ENCODE data around the gene GH1. TPM values are rescaled to one million over a fixed set of nuclear protein-coding genes. Genes with fewer than 3 reads are reported as not detected.

Gene GH1
- total RNA-seq, 1 donor from 2014 or later: not detected

DNA sequence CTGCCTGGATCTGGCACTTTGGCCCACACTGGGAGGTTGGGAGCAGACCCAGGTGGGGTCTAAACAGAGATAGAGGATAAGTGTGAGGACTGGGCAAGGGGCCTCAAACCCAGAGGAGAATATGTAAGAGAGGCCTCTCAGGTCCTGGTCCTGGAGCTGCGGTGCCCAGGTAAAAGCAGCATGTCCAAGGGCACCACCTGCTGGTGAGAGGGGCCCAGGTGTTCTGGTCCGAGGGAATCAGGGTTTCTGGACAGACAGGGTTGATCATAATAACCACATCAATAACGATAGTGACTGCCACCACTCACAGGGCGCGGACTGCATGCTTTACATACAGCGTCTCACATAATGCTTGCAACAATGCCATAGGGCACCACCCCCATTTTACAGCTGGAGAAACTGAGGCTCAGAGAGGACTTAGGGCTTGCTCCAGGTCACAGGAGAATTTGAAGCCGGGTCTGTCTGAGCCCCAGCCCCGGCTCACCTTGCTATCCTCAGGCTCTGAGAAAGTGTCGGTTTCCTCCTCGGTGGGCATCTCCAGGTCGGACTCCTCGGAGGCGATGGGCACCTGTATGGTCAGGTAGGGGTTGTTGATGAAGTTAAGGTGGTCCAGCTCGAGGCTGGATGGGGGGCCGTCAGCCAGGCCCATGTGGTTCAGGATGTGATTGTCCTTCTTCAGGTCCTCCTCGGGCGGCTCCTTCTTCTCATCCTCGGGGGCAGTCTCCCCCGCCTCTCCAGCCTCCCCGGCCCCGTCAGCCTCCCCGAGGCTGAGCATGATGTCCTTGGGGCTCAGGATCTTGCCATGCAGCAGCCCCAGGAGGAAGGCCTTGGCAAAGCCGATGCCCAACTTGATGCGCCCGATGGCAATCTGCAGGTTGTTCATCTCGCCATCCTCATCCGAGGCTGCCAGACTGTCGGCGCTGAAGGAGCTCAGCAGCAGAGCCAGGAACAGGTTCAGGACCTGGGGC, 32.6 kb upstream of the GH1 start:
- H3K27me3 Mint-ChIP-seq: no peaks in the 10 kb centered on the region
- no peaks in the 10 kb centered on the region for H3K9me3 Mint-ChIP-seq
- peaks cover 23% of the 10 kb centered on the region for H3K4me1 Mint-ChIP-seq
- H3K36me3 Mint-ChIP-seq (ENCODE audit: low read depth): no peaks in the 10 kb centered on the region
- H3K4me3 Mint-ChIP-seq: no peak overlapping the region
- intact Hi-C loops (cut with micrococcal nuclease): no loop called here
- peak; percentile 75 for DNase-seq
- H3K27ac Mint-ChIP-seq: no peak overlapping the region

DNA sequence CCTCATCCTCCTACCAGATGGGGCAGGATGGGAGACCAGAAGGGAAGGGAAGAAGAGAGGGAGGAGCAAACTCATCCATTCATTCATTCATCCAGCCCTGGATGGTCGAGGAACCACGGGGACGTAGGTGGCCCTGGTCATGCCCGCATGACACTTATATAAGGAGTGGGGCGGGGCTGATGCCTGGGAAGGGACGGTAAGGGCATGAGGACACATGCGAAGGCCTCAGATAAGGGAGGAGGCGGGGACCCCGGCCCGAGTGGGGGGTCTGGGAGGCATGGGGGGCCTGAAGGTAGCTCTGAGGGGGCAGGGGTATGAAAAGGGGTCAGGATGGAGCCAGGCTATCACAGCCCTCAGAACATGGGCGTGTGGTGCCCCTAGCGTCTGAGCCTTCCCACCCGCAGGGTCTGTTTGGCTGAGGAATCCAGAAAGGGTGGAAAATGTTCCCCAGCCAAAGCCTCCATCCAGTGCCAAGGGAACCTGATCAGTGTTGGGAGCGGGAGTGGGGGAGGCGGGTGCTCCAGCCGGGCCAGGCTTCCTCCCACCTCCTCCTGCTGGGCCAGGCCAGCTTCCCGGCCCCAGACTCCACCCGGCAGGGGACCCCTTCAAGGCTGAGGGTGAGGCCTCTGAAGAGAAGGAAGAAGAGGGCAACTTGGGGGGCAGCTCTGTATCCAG, 31.1 kb upstream of the GH1 start:
- H3K4me3 Mint-ChIP-seq: no peak overlapping the region
- no peak for DNase-seq

DNA sequence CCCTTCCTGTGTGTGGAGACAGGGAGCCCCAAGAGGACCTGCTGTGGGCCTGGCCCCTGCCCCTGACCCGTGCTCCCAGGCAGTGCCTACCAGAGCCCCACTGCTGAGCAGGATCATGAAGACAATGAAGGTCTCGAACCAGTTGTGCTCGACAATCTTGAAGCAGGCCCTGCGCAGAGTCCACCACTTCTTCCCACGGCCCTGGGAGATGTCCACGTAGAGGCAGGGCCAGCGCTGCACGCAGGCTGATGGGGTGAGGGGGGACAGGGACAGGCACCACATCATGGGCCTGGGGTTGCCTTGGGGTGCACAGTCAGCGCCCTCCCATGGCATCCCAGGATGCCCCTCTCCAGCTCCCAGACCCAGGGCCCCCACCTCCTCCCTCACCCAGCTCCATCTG, 29.9 kb upstream of the GH1 start:
- Mint-ChIP-seq H3K4me1 (peaks cover 14% of the 10 kb centered on the region), H3K27me3 (peaks cover 2% of the 10 kb centered on the region), H3K9me3 (no peaks in the 10 kb centered on the region), H3K4me3 (no peak overlapping the region), H3K27ac (no peak overlapping the region), H3K36me3 (ENCODE audit: low read depth) (no peaks in the 10 kb centered on the region)
- DNase-seq: no peak
- intact Hi-C loops (cut with micrococcal nuclease): no loop called here

More for the DNA sequence above, 31.1 kb upstream of the GH1 start:
- no peaks in the 10 kb centered on the region for H3K9me3 Mint-ChIP-seq
- no peak overlapping the region for H3K27ac Mint-ChIP-seq
- H3K36me3 Mint-ChIP-seq (ENCODE audit: low read depth): no peaks in the 10 kb centered on the region
- peaks cover 23% of the 10 kb centered on the region for H3K4me1 Mint-ChIP-seq
- peaks cover 2% of the 10 kb centered on the region for H3K27me3 Mint-ChIP-seq
- intact Hi-C loops (cut with micrococcal nuclease): no loop called here

DNA sequence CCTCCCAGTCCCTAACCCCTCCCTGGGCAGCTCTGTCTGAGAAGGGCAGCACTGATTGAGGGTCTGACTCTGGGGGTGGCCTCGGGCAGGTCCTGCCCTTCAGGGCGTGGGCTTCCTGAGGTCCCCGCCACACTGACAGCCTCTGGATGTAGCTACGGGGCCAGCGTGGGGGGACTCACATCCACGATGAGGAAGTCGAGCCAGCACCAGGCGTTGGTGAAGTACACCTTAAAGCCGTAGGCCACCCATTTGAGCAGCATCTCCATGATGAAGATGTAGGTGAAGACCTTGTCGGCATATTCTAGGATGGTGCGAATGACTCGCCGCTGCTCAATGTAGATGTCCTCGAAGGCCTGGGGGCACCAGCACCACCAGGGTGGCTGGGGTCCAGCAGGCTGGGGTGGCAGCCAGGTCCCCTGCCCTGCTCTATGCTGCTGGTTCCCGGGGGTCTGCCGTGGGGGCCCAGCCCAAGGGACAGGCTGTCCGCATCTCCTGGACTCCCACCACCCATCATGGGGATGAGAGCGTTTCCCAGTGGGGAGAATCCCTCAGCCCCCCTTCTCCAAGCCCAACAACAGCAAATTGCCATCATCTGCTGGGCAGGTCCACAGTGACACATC, 29.2 kb upstream of the GH1 start:
- H3K4me1 Mint-ChIP-seq: peaks cover 14% of the 10 kb centered on the region
- H3K4me3 Mint-ChIP-seq: no peak overlapping the region
- no peak overlapping the region for H3K27ac Mint-ChIP-seq
- intact Hi-C loops (cut with micrococcal nuclease): loop anchor here (2.0 kb wide), 2 partner anchors 13 to 37 kb away; no protein-coding TSS in a partner anchor
- peaks cover 3% of the 10 kb centered on the region for H3K27me3 Mint-ChIP-seq
- DNase-seq: peak; percentile 57
- no peaks in the 10 kb centered on the region for H3K36me3 Mint-ChIP-seq (ENCODE audit: low read depth)
- no peaks in the 10 kb centered on the region for H3K9me3 Mint-ChIP-seq

DNA sequence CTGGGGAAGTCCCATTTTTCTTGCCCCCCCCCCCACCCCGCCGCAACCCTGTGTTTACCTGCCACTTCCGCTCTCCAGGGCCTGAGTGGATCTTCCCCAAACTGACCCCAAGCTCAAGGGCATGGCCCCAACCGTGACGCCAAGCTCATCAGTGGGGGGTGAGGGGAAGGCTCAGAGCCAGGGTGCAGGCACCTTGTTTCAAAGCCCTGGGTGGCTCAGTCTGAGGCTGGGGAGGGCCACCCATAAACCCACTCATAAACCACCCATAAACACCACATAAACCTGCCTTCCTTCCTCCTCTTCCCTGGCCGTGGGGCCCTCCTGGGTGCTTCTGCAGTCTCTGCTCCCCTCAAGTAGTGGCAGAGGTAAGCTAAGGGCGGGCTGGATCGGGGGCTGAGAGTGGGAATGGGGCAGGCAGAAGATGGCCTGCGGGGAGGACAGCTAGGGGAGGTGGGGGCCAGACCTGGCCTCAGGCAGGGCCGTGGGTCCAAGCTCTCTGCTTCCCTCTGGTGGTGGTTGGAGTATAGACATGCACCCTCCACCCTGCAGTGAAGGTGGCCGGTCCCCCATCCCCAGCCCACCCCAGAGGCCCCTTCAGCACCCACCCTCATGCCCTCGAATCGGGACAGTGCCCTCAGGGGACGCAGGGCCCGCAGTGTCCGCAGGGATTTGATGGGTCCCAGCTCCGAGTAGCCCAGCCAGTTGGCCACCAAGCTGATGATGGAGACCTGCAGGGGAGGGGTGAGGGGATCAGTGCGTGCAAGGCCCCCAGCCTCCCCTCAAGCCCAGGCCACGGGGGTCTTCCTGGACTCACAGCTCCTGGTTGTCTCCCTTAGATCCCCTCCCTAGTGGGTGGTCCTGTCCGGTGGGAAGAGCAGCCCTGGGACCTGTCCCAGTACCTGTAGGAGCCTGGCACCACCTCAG, 28.1 kb upstream of the GH1 start:
- H3K4me3 Mint-ChIP-seq: peak overlapping the region; percentile 71
- intact Hi-C loops (cut with micrococcal nuclease): loop anchor here (1.0 to 2.0 kb wide), 5 partner anchors 14 to 187 kb away; partner anchors contain the start of gene CD79B

DNA sequence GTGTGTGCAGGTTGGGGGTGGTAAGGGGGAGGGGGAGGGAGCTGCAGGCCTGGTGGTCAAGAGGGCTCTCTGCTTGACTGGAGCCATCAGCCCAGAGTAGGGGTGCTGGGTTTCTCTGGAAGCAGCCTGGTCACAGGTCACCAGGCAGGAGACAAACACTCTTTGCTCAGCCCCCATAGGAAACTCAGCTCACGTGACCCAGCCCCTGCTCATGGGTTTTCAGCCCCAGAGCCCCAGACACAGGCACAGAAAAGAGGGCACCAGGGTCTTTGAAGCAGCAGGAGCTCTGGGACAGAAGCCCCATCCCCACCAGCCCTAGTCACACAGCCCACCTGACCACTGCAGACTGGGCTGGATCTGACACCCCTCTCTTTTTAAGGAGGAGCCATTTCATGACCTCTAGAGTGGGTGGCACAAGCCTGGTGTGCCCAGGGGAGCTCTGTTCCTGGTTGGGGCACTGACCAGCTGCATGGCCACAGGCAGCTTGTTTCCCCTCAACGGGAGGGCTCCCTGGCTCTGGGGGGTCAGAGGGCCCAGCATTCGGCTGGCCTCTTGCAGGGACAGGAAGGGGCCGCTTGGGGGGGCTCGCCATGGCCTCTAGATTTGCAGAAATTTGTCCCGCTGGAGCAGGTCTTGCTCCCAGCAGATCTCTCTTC, 27.3 kb upstream of the GH1 start:
- Mint-ChIP-seq H3K4me3 (peak overlapping the region; percentile 71), H3K27ac (no peak overlapping the region), H3K9me3 (no peaks in the 10 kb centered on the region), H3K36me3 (ENCODE audit: low read depth) (no peaks in the 10 kb centered on the region), H3K27me3 (peaks cover 4% of the 10 kb centered on the region), H3K4me1 (peaks cover 11% of the 10 kb centered on the region)
- intact Hi-C loops (cut with micrococcal nuclease): loop anchor here (1.0 to 2.0 kb wide), 5 partner anchors 14 to 187 kb away; partner anchors contain the start of gene CD79B
- peak; percentile 64 for DNase-seq

More for the DNA sequence above, 28.1 kb upstream of the GH1 start:
- H3K9me3 Mint-ChIP-seq: no peaks in the 10 kb centered on the region
- peaks cover 4% of the 10 kb centered on the region for H3K27me3 Mint-ChIP-seq
- peak; percentile 90 for DNase-seq
- H3K4me1 Mint-ChIP-seq: peaks cover 11% of the 10 kb centered on the region
- H3K36me3 Mint-ChIP-seq (ENCODE audit: low read depth): no peaks in the 10 kb centered on the region
- peak overlapping the region; percentile 74 for H3K27ac Mint-ChIP-seq

DNA sequence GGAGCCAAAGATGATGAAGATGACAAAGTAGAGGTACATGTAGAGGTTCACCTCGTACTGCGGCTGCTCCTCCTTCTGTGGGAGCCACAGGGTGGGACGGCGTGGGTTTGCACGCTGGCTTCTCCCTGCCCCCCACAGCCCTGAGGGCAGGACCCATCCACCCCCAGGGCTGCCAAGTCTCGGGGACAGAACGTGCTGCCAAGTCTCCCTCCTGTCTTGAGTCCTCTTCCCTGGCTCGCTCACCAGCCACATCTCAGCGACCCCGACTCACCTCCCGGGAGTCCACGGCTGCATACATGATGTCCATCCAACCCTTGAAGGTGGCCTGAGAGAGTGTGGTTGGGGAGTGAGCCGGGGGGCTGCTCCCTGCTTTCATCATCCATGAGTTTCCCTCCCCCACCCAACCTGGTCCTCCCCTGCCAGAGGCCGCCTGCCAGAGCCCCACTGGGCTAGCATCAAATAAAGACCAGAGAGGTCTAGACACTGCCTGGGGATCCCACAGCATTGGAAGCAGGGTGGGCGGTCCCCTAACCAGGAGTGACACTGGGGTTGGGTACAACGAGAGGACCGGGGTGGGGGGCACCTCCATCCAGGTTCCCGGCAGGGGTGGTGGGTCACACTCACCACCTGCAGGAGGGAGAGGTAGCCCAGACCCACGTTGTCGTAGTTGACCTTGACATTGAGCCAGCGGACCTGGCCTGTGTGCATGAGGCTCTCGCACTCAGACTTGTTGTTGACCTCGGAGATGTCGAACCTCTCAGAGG, 26.3 kb upstream of the GH1 start:
- no peak for DNase-seq
- peak overlapping the region; percentile 22 for H3K4me3 Mint-ChIP-seq

DNA sequence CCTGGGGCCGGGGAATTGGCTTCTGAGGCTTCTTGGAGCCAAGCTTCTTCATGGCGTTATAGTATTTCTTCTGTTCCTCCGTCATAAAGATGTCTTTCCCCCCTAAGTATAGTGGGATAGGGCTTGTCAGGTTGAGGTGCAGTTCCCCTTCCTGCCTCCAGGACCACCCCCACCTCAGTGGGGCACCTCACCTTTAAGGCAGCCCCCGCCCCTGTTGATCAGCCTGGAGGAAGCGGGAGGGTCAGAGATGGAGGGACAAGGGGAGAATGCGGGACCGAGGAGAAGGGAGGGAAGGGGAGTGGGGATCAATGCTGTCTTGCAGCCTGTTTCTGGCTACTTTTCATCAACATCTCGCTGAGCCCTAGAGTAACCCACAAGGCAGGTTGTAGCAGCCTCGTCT, 25.1 kb upstream of the GH1 start:
- Mint-ChIP-seq H3K4me1 (peaks cover 16% of the 10 kb centered on the region), H3K4me3 (no peak overlapping the region)
- intact Hi-C loops (cut with micrococcal nuclease): no loop called here

More for the DNA sequence above, 26.3 kb upstream of the GH1 start:
- intact Hi-C loops (cut with micrococcal nuclease): no loop called here
- Mint-ChIP-seq H3K9me3 (no peaks in the 10 kb centered on the region), H3K4me1 (peaks cover 11% of the 10 kb centered on the region), H3K36me3 (ENCODE audit: low read depth) (no peaks in the 10 kb centered on the region), H3K27ac (peak overlapping the region; percentile 78), H3K27me3 (peaks cover 4% of the 10 kb centered on the region)

DNA sequence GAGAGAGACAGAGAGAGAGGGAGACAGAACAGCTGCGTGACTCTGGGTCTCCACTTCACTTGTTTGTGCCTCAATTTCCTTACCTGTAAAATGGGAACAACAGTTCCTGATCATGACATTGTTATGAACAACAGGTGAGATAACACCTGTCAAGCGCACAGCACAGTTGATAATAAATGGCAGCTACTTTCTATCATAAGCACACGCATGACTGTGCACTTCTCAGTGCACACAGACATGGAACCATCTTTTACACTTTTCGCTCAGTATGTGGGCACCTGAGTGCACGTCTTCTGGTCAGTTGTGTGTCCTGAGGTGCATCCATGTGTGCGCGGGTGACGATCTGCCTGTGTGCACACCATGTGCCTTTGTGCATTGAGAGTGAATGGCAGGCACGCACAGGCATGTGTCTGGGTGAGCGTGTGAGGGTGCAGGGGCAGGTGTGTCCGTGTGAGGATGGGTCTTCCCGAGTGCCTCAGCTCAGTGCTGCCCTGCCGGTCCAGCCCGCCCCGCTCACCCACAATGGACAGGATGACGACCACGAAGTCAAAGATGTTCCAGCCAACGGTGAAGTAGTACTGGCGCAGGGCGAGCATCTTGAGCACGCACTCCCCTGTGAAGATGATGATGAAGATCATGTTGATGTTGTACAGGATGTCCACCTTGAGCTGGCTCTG, 23.8 kb upstream of the GH1 start:
- H3K36me3 Mint-ChIP-seq (ENCODE audit: low read depth): no peaks in the 10 kb centered on the region
- peaks cover 4% of the 10 kb centered on the region for H3K27me3 Mint-ChIP-seq
- no peak overlapping the region for H3K27ac Mint-ChIP-seq
- DNase-seq: no peak
- no peak overlapping the region for H3K4me3 Mint-ChIP-seq
- intact Hi-C loops (cut with micrococcal nuclease): no loop called here
- H3K4me1 Mint-ChIP-seq: peaks cover 20% of the 10 kb centered on the region
- no peaks in the 10 kb centered on the region for H3K9me3 Mint-ChIP-seq

More for the DNA sequence above, 25.1 kb upstream of the GH1 start:
- Mint-ChIP-seq H3K9me3 (no peaks in the 10 kb centered on the region), H3K27me3 (peaks cover 4% of the 10 kb centered on the region), H3K27ac (peak overlapping the region; percentile 28), H3K36me3 (ENCODE audit: low read depth) (no peaks in the 10 kb centered on the region)
- no peak for DNase-seq

DNA sequence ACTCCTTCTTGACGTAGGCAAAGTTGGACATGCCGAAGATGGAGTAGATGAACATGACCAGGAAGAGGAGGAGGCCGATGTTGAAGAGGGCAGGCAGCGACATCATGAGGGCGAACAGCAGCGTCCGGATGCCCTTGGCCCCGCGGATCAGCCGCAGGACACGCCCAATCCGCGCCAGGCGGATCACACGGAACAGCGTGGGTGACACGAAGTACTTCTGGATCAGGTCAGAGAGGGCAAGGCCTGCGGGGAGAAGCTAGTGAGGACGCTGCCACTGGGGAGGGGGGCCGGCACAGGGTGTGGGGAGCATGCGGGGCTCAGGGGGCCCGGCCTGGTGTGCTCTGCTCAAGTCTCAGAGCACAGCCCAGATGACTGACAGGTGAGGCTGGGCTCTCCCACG, 23.1 kb upstream of the GH1 start:
- Mint-ChIP-seq H3K9me3 (no peaks in the 10 kb centered on the region), H3K36me3 (ENCODE audit: low read depth) (no peaks in the 10 kb centered on the region), H3K27ac (no peak overlapping the region), H3K4me1 (peaks cover 20% of the 10 kb centered on the region), H3K4me3 (no peak overlapping the region), H3K27me3 (peaks cover 4% of the 10 kb centered on the region)
- DNase-seq: no peak
- intact Hi-C loops (cut with micrococcal nuclease): no loop called here

DNA sequence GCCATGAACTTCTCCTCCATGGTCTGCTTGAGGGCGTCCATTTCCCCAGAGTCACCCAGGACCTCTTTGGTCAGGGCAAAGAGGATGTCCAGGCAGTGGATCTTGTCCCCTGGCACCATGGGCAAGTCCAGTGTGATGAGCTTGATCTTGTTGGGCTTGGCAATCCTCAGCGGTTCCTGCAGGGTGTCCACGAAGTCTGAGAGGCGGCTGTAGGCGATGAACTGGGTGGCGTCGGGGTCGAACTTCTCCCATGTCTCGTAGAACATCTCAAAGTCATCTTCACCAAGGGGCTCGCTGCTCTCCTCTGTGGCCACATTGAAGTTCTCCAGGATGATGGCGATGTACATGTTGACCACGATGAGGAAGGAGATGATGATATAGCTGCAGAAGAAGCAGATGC, 22.5 kb upstream of the GH1 start:
- Mint-ChIP-seq H3K9me3 (no peaks in the 10 kb centered on the region), H3K4me3 (no peak overlapping the region), H3K27me3 (peaks cover 4% of the 10 kb centered on the region), H3K27ac (no peak overlapping the region), H3K36me3 (ENCODE audit: low read depth) (no peaks in the 10 kb centered on the region), H3K4me1 (peaks cover 15% of the 10 kb centered on the region)
- DNase-seq: no peak
- intact Hi-C loops (cut with micrococcal nuclease): no loop called here

DNA sequence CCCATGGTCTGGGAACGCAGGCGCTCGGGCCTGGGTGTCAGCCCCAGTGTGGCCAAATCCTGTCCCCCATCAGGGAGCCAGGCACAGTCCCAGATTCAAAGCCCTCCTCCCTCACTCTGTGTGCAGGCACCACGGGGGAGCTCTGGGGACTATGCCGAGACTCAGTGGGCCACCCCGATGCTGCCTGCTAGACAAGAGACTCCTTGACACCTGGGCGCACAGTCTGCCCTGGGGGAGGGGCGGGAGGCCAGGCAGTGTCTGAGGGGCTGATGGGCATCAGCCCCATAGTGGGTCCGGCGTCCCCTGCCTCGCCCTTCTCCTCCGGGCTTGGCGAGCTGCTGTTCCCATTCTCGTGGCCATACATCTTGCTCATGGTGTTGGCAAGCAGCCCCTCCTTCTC, 21.9 kb upstream of the GH1 start:
- Mint-ChIP-seq H3K27ac (no peak overlapping the region), H3K4me3 (no peak overlapping the region), H3K4me1 (peaks cover 13% of the 10 kb centered on the region), H3K36me3 (ENCODE audit: low read depth) (no peaks in the 10 kb centered on the region), H3K27me3 (peaks cover 8% of the 10 kb centered on the region), H3K9me3 (no peaks in the 10 kb centered on the region)
- intact Hi-C loops (cut with micrococcal nuclease): no loop called here
- DNase-seq: no peak
